Memory B cell (primary cell): Measurements from ENCODE around the gene TBC1D17.

Source experiments
- ATAC-seq: fragments of 150-1000 bp; cut with Tn5 transposase; 2 replicates; pipeline ENCODE4 v1.10.0; 2021; ENCODE audit warnings: low read depth, mild to moderate bottlenecking, moderate library complexity
- DNase-seq, 2 donors: peaks; one replicate each; pipeline ENCODE4 v3.0.0; 2022; ENCODE audit warnings: low spot score in 2 of 2
- H3K27ac Mint-ChIP-seq: one replicate; pipeline ENCODE4 v1.8.0; 2022; ENCODE audit warnings: mild to moderate bottlenecking, moderate library complexity, mixed read lengths
- H3K27me3 Mint-ChIP-seq: one replicate; pipeline ENCODE4 v1.8.0; 2022; ENCODE audit warnings: mixed read lengths
- H3K36me3 Mint-ChIP-seq: one replicate; pipeline ENCODE4 v1.8.0; 2022; ENCODE audit warnings: mild to moderate bottlenecking, mixed read lengths
- H3K4me1 Mint-ChIP-seq: one replicate; pipeline ENCODE4 v1.8.0; 2022; ENCODE audit warnings: mixed read lengths
- H3K4me3 Mint-ChIP-seq: one replicate; pipeline ENCODE4 v1.8.0; 2022; ENCODE audit warnings: mild to moderate bottlenecking, moderate library complexity, mixed read lengths
- H3K9me3 Mint-ChIP-seq: one replicate; pipeline ENCODE4 v1.8.0; 2022; ENCODE audit warnings: mixed read lengths

The TBC1D17 gene

GRCh38 chr19:49853852-49854377, 23.6 kb upstream of the TBC1D17 start:
- Mint-ChIP-seq H3K27me3 (no peaks in the 10 kb centered on the region), H3K4me3 (no peak overlapping the region), H3K27ac (peak overlapping the region; percentile 62), H3K36me3 (peaks cover 4% of the 10 kb centered on the region), H3K9me3 (peaks cover 4% of the 10 kb centered on the region), H3K4me1 (peaks cover 21% of the 10 kb centered on the region)
- no peak for ATAC-seq
- no peak for DNase-seq

- H3K9me3 Mint-ChIP-seq: no peaks in the 10 kb centered on the region
- no peaks in the 10 kb centered on the region for H3K27me3 Mint-ChIP-seq
- ATAC-seq (no peak), DNase-seq (no peak)
- H3K36me3 Mint-ChIP-seq: peaks cover 1% of the 10 kb centered on the region
- H3K4me1 Mint-ChIP-seq: peaks cover 18% of the 10 kb centered on the region
- no peak overlapping the region for H3K27ac Mint-ChIP-seq
- no peak overlapping the region for H3K4me3 Mint-ChIP-seq
These were observed 22.9 kb upstream of the TBC1D17 start for GRCh38 chr19:49854378-49855263.

- Mint-ChIP-seq H3K4me3 (no peak overlapping the region), H3K9me3 (no peaks in the 10 kb centered on the region), H3K36me3 (peaks cover 1% of the 10 kb centered on the region), H3K27me3 (no peaks in the 10 kb centered on the region), H3K27ac (peak overlapping the region; percentile 45), H3K4me1 (peaks cover 12% of the 10 kb centered on the region)
- ATAC-seq (no peak), DNase-seq (no peak)
These were observed 22.2 kb upstream of the TBC1D17 start for GRCh38 chr19:49855277-49855675.

- no peaks in the 10 kb centered on the region for H3K9me3 Mint-ChIP-seq
- H3K36me3 Mint-ChIP-seq: peaks cover 2% of the 10 kb centered on the region
- peaks cover 11% of the 10 kb centered on the region for H3K4me1 Mint-ChIP-seq
- no peaks in the 10 kb centered on the region for H3K27me3 Mint-ChIP-seq
- H3K4me3 Mint-ChIP-seq: no peak overlapping the region
- ATAC-seq (no peak), DNase-seq (no peak)
- H3K27ac Mint-ChIP-seq: peak overlapping the region; percentile 45
These were observed 21.6 kb upstream of the TBC1D17 start for GRCh38 chr19:49855676-49856573.

- no peaks in the 10 kb centered on the region for H3K27me3 Mint-ChIP-seq
- ATAC-seq: no peak
- peaks cover 5% of the 10 kb centered on the region for H3K36me3 Mint-ChIP-seq
- peak overlapping the region; percentile 45 for H3K27ac Mint-ChIP-seq
- H3K4me3 Mint-ChIP-seq: no peak overlapping the region
- H3K4me1 Mint-ChIP-seq: peaks cover 11% of the 10 kb centered on the region
- no peaks in the 10 kb centered on the region for H3K9me3 Mint-ChIP-seq
- DNase-seq: no peak
These were observed 20.9 kb upstream of the TBC1D17 start for GRCh38 chr19:49856574-49857021.

GRCh38 chr19:49857061-49857837, 20.3 kb upstream of the TBC1D17 start:
- Mint-ChIP-seq H3K4me1 (peaks cover 9% of the 10 kb centered on the region), H3K27ac (no peak overlapping the region), H3K4me3 (no peak overlapping the region), H3K36me3 (peaks cover 6% of the 10 kb centered on the region), H3K9me3 (no peaks in the 10 kb centered on the region), H3K27me3 (no peaks in the 10 kb centered on the region)
- ATAC-seq: no peak
- no peak for DNase-seq

GRCh38 chr19:49857838-49858087, 19.7 kb upstream of the TBC1D17 start:
- H3K27ac Mint-ChIP-seq: no peak overlapping the region
- no peaks in the 10 kb centered on the region for H3K27me3 Mint-ChIP-seq
- H3K4me3 Mint-ChIP-seq: no peak overlapping the region
- H3K4me1 Mint-ChIP-seq: peaks cover 3% of the 10 kb centered on the region
- DNase-seq (no peak), ATAC-seq (no peak)
- peaks cover 6% of the 10 kb centered on the region for H3K36me3 Mint-ChIP-seq
- H3K9me3 Mint-ChIP-seq: no peaks in the 10 kb centered on the region

GRCh38 chr19:49858088-49858985, 19.2 kb upstream of the TBC1D17 start:
- DNase-seq (no peak), ATAC-seq (no peak)
- Mint-ChIP-seq H3K4me3 (no peak overlapping the region), H3K27ac (no peak overlapping the region), H3K4me1 (peaks cover 6% of the 10 kb centered on the region), H3K27me3 (no peaks in the 10 kb centered on the region), H3K9me3 (no peaks in the 10 kb centered on the region), H3K36me3 (peaks cover 10% of the 10 kb centered on the region)

GRCh38 chr19:49859682-49860335, 17.7 kb upstream of the TBC1D17 start:
- no peak overlapping the region for H3K4me3 Mint-ChIP-seq
- H3K4me1 Mint-ChIP-seq: peaks cover 5% of the 10 kb centered on the region
- DNase-seq (no peak), ATAC-seq (peak; percentile 11)
- no peaks in the 10 kb centered on the region for H3K27me3 Mint-ChIP-seq
- H3K36me3 Mint-ChIP-seq: peaks cover 12% of the 10 kb centered on the region
- H3K27ac Mint-ChIP-seq: no peak overlapping the region
- no peaks in the 10 kb centered on the region for H3K9me3 Mint-ChIP-seq

GRCh38 chr19:49860336-49861102, 17.0 kb upstream of the TBC1D17 start:
- Mint-ChIP-seq H3K27ac (no peak overlapping the region), H3K36me3 (peaks cover 13% of the 10 kb centered on the region), H3K4me1 (peaks cover 5% of the 10 kb centered on the region), H3K4me3 (no peak overlapping the region), H3K9me3 (no peaks in the 10 kb centered on the region), H3K27me3 (no peaks in the 10 kb centered on the region)
- no peak for DNase-seq
- no peak for ATAC-seq

GRCh38 chr19:49861107-49861506, 16.4 kb upstream of the TBC1D17 start:
- Mint-ChIP-seq H3K9me3 (no peaks in the 10 kb centered on the region), H3K27me3 (no peaks in the 10 kb centered on the region), H3K27ac (no peak overlapping the region), H3K36me3 (peaks cover 12% of the 10 kb centered on the region), H3K4me1 (peaks cover 9% of the 10 kb centered on the region), H3K4me3 (no peak overlapping the region)
- no peak for ATAC-seq
- no peak for DNase-seq
